HG03565 (cell line): ENCODE data around the gene RNF20.
"Not testable (repeated sequence)": the region's sequence is repeated elsewhere in the genome, so short reads cannot be mapped to it uniquely, and the experiment has no call there.

Experiments
- ATAC-seq: cut with Tn5 transposase; IDR thresholded peaks from one replicate; pipeline ENCODE4 v1.9.1; 2021; ENCODE audit warnings: mild to moderate bottlenecking, moderate library complexity; ENCODE audit not compliant: unreplicated experiment

Gene RNF20, protein sequence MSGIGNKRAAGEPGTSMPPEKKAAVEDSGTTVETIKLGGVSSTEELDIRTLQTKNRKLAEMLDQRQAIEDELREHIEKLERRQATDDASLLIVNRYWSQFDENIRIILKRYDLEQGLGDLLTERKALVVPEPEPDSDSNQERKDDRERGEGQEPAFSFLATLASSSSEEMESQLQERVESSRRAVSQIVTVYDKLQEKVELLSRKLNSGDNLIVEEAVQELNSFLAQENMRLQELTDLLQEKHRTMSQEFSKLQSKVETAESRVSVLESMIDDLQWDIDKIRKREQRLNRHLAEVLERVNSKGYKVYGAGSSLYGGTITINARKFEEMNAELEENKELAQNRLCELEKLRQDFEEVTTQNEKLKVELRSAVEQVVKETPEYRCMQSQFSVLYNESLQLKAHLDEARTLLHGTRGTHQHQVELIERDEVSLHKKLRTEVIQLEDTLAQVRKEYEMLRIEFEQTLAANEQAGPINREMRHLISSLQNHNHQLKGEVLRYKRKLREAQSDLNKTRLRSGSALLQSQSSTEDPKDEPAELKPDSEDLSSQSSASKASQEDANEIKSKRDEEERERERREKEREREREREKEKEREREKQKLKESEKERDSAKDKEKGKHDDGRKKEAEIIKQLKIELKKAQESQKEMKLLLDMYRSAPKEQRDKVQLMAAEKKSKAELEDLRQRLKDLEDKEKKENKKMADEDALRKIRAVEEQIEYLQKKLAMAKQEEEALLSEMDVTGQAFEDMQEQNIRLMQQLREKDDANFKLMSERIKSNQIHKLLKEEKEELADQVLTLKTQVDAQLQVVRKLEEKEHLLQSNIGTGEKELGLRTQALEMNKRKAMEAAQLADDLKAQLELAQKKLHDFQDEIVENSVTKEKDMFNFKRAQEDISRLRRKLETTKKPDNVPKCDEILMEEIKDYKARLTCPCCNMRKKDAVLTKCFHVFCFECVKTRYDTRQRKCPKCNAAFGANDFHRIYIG

DNA sequence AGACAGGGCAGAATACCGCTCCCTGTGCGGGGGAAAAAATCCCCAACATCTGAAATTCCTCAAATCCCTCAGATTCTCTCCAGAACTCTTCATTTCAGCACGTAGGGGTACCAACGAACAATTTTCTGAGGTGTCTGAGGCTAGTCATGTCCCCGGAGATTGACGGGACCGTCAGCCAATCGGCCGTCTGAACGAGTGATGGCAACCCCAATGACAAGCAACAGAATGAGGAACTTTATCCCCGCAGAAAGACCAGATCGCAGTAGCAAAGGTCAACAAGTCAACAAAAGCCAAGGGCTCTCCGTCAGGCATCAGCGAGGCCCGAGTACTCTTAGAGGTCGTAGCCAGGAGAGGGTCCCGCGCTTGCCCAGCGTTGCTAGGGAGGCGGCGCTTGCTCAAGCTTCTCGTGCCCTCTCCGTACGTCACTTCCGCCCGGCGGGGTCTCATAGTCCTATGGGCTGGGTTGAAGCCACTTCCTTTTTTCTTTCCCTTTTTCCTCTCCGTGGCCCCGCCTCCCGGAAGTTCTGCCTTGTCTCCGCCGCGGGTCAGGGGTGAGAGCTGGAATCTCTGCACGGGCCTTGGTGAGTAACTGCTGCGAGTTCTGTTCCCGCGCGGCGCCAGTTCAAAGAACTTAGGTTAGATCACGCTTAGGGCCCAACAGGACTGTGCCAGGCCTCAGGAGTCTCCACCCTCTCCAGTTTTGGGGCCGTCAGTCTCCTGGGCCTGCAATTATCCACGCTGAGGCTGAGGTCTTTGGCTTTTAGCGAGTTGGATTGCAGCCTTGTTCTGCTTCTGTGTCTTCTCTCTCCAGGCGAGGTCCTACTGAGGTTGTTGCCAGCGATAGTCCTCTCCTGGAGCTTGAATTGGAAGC lies at the start of gene RNF20:
Gene RNF20, plus strand, starts transcription at position 520 of the 871 bp plus-strand sequence. CDS start 1,571 bp downstream, outside the sequence.
- ATAC-seq: peak; percentile 96

DNA sequence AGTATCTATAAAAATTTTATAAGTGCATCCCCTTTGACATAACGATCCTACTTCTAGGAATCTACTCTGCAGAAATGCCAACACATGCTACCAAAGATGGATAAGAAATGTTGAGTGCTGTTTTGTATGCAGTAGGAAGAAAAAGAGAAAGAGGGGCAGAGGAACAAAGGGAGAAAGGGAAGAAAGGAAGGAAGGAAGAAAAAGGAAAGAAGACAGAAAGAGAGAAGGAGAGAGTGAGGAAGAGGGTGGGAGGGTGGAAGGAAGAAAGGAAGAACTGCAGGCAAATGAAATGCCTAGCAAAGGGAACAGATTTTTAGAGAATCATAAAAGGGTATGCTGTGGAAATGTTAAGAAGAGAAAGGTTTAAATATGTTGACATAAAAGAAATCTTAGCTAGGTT lies 49.6 kb upstream of the RNF20 start:
- ATAC-seq: no peak

DNA sequence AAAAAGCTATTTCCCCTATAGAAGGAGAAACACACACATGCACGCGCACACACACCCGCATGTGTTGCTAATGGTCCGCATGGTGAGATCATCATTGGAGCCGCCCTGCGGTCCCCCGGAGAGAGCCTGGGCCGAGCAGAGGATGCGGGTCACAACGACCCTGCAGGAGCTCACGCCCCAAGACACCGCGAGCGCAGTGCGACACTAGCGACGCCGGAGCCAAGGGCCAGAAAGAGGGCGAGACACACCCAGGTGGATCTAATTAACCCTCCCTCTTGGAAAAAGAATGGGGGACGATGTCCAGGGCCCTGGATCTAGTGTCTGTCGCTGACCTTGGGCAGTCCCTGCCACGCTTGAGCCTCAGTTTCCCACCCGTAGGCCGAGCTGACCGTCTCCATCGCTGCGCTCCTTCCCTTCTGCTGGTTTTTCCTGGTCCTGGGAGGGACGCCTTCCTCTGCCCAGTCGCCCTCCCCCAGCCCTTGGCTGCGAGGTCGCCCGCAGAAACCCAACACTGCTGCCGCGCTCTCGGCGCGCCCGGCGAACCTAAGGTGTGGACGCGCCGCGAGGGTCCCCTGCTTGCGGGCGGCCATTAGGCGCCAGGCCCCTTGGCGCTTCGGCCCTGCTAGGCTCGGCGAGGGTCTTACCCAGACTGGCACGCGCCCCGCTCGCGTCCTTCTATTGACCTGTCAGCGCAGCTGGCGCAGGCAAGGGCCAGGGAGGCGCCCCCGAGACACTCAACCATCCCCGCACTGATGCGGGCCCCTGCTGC lies 47.5 kb upstream of the RNF20 start:
- ATAC-seq: no peak

DNA sequence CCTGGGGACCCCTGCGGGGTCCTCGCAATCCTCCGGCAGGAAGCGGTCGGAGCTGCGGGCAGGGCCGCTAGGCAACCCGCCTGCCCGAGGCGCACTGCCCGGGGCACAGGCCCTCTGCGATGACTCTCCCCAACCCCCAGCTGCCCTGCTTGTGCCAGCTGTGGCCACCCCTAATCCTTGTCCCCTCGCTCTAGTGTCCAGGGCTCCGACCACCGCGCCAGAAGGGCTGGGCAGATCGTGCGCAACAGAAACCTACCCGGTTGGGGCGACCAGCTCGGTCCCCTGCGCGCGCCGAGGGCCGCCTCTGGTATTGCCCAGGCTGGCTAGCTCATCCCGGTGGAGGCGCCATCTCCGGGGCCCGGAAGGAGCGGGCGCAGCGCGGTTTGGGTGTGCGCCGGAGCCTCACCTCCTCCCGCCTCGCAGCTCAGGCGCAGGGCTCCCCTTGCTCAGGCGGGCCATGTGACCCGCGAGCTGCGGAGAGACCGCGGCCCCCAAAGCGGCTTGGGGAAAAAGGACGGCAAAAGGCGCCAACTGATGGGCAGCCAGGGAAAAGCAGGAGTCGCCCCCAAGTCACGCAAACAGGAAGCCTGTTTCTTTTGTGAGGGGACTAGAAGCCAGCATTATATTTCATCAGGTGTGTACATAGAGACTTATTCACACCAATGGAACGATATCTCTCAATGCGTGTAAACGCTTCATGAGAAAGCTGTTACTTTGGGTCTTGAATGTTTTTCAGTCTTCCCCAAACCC lies 46.8 kb upstream of the RNF20 start:
- no peak for ATAC-seq

DNA sequence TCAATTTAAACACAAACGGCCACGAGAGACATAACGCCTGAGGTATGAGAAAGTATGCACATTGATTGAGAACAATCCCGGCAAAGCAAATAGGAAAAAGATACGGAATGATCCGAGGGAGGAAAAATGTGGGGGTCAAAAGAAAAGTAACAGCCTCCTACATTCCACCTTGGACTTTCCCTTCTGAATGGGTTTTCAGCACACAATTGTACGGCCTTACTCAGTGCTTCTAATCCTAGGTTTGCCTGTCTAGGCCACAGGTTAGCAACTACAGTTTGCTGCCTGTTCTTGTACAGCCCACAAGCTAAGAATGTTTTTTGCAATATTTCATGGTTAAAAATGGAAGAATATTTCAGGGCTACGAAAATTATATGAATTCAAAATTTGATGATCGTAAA lies 46.2 kb upstream of the RNF20 start:
- no peak for ATAC-seq

DNA sequence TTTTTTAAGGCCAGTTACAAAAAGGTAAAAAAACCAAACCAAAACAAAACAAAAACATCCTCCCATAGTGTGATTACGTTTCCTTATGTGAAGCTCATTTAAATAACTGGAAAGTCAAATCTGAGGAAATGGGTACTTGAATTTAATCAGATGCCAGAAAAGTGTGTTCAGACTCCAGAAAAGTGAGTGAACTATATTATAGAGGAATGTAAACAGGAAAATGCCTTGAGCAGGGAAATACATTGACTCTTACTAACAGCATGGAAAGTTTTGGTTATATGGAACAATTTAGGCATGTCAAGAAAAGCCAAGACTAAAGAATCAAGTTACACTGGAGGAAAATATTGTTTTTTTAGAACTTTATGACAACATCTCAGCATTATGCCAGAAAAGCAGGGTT lies 37.8 kb upstream of the RNF20 start:
- ATAC-seq: no peak

DNA sequence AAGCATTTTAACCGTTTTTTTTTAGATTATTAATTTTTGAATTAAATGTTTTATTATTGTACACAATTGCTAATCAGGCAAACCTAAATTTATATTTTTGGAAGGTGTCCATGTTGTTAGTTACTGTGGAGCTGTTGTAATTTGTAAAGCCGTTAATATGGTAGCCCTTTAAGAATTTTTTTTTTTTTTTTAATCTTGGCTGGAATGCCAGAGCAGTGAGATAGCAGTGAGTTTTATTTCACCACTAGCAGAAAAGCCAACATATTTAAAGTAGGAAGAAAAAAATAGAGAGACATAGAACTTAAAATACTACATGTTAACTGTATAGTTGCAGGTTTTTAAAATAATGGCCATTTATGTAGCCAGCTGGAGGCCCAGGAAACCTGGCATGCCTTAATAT lies 35.3 kb upstream of the RNF20 start:
- no peak for ATAC-seq

DNA sequence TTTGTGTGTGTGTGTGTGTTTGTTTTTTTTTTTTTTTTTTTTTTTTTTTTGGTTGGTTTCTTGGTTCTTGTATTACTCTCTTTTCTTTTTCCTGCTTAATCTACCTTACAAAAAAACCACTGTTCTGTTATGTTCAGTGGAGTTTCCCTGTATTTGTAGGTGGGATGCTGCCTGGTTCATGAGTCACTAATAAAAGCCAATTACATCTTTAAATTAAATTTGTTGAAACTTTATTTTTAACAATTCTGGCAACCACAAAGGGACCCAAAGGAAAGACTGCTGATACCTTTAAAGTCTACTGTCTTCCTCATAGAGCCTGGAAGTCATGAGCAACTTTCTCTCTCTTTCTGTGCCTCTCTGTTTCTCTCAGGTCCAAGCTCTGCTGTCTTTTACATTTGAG lies 29.5 kb upstream of the RNF20 start:
- no peak for ATAC-seq

DNA sequence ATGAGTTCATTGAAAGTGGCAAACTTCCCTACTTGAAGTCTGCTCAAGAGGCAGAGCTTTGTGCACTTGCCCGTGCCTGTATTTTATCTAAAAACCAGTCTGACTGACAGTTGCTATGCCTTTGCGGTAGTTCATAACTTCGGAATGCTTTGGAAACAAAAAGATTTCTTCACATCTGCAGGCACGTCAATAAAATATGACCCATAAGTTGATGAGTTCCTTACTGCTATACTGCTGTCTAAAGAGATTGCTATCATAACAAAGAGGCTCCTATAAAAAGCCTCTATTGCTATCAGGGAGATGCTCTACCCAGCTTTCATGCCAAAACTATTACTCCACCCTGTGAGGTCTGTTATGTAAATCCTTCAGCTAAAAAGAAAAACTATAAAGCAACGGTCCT lies 25.4 kb upstream of the RNF20 start:
- ATAC-seq: no peak

DNA sequence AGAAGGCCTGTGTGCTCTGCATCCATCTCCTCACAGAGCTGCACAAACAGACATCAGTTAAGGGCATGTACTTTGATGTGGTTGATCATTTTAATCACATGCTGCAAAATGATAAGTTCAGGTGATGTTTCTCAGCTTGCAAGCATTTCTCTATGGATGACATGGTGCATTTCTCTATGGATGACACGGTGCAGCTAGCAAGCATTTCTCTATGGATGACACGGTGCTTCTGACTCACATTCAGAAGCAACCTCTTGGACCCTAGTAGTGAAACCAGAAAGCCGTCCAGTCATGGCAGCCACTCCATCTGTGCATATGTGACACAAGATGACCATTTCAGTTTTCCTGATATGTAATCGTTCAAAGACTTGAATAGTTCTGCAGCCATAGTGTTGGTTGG lies 24.1 kb upstream of the RNF20 start:
- no peak for ATAC-seq

DNA sequence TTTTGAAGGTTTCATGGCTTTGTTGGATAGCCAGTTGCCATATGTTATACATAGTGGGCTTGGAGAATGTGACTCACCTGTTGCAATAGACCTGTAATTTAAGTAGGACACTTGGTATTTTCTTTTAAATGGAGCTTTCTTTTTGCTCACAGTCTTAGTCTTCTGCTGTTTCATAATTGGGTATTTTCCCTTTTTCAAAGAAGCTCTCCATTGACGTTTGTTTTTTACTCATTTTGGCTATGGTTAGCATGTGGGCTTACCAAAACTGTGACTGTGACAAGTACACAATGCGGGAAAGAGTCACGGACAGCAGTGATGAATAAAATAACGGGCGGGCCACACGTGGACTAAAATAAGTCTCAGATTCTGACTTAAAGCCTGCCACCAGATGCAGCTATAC lies 23.2 kb upstream of the RNF20 start:
- ATAC-seq: no peak

DNA sequence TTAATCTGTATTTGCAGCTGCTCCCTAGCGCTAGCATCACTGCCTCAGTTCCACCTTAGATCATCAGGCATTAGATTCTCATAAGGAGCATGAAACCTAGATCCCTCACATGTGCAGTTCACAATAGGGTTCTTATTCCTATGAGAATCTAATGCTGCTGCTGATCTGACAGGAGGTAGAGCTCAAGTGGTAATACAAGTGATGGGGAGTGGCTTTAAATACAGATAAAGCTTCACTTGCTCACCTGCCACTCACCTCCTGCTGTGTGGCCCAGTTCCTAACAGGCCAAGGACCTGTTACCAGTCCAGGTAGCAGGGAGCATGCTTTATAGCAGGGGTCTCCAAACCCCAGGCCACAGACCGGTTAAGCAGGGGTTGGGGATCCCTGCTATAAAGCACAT lies 22.6 kb upstream of the RNF20 start:
- no peak for ATAC-seq

DNA sequence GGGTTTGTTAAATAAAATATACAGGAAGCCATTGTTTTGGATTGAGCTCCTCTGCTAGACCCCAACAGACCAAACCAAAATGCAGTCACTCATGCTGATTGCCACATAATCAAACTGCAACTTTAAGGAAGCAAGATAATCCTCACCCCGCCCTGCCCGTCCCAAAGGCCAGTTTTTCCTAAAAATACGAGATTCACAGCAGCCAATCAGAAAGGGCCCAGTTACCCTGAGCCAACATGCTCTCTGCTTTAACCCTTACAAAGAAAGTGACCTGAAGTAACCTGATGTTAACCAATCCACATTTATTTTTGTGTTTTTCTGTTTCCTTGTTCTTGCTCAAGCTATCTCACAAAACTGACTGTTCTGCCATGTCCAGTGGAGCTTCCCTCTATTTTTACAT lies 21.5 kb upstream of the RNF20 start:
- no peak for ATAC-seq

DNA sequence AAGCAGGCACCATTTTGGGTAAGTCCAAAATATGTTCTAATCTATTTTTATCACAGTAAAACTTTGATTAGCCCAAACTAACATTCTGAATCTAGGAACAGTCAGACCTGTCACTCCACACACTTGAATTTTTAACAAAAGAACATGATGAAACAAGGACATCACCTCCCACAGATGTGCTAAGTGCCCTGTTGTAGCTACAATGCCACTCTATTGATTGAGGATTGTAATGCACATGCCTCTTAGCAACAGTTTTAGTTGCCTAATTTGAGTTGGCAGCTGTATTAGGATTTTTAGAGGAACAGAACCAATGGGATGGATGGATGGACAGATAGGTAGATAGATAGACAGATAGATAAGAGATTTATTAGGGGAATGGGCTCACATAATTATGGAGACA lies 20.3 kb upstream of the RNF20 start:
- ATAC-seq: no peak

DNA sequence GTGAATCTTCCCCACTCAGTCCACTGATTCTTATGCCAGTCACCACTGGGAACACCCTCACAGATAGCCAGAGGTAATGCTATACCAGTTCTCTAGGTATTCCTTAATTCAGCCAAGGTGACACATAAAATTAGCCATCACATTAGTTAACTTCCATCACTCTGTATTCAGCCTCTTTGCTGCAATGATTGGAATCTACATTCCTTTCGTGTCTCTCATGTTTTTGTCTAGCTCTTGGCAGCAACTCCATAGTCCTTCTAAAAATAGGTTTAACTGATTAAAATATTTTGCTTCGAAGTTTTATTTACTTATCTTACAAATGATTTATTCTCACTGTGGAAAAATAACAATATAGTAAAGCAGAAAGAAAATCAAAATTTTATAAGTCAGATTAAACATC lies 19.6 kb upstream of the RNF20 start:
- ATAC-seq: no peak

DNA sequence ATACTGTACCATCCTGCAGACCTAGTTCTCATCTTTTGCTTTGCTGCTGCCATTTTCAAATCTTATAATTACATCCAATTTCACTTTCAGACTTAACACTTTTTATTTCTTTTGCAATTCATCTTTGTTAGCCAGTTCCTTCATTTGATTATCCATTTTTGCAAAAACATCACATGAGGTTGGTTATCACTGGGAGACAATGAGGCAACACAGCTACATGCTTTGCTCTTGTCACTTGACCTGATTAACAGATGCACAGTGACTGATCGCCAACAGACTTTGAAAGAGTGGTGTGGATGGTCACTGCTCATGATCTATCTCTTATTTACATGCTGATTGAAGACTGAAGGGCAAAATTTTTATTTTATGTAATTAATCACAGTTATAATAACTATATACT lies 17.0 kb upstream of the RNF20 start:
- no peak for ATAC-seq

DNA sequence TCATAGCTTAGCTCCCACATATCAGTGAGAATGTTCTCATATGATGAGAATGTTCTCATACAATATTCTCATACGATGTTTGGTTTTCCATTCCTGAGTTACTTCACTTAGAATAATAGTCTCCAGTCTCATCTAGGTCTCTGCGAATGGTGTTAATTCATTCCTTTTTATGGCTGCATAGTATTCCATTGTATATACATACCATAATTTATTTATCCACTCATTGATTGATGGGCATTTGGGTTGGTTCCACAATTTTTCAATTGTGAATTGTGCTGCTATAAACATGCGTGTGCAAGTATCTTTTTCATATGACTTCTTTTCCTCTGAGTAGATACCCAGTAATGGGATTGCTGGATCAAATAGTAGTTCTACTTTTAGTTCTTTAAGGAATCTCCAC lies 15.2 kb upstream of the RNF20 start:
- ATAC-seq: not testable (repeated sequence)

DNA sequence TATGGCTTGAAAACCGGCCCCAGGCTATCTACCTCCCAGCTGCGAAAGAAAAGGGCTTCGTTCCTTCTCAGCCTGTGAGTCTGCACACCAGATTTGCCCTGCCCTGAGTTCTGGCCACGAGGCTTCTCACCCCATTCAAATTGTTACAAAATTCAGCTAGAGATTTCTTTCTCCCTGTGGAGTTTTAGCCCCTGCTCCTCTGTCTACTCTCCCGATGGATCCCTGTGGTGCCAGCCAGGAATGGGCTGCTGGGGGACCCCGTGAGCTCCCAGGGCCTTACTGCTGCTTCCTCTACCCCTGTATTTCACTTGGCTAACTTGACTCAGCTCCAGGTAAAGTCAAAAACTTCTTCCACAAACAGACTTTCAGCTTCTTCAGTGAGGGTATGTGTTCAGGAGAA lies 9.3 kb upstream of the RNF20 start:
- ATAC-seq: no peak

DNA sequence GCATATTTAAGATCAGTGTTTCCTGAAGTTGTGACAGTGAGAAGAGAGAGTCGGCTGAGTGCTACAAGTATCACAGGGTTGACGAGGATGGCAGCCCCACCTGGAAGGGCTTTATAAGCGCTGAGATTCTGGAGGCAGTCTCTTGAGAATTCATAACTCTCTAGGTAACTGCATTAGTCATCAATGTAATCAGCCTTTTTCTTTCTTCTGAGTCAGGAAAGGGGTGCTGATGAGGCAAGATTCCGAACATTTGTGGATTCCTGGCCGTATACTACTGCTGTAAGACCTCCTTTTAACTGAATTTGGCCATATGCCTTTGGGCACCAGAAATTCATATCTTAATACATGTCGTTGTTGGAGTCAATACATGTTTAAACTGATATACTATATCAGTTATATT lies 6.6 kb upstream of the RNF20 start:
- ATAC-seq: no peak

DNA sequence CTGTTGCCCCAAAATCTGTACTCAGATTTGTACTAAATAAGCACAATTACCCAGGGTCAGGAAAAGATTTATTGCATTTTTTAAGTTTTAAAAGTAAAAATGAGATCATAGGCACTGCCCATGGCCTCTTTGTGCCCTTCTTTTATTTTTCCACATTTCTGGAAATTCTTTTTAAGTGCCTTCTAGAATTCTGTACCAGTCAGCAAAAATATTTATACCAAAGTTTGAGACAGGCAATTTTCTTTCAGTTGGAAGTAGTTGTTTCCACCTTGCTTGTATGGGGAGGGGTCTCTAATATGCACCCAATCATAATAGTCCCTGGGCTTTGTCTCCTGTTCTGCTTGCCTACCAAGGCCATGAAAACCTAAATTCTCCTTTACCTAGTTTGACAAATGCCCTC lies 5.6 kb upstream of the RNF20 start:
- ATAC-seq: no peak
